K562 (cell line): ENCODE data around the gene SLC35G6. TPM values are rescaled to one million over a fixed set of nuclear protein-coding genes. Genes with fewer than 3 reads are reported as not detected.

Experiments
- ATAC-seq: fragments of 200-7000 bp; cut with Tn5 transposase; 3 replicates; pipeline ENCODE4 v1.9.1; 2020; ENCODE audit warnings: moderate library complexity
- BruUV-seq: library from RNA; stranded (reverse); fragments of 400-500 nt; replicated peaks from 2 replicates; lab custom pipeline; 2021; lab: Mats Ljungman, UMichigan
- CTCF ChIA-PET: fragments of 300-600 bp; formaldehyde crosslinking; extraction: SDS; loops from one replicate; lab custom pipeline; 2021; ENCODE audit warnings: low intra/inter-chr PET ratio; lab: Yijun Ruan, JAX
- POLR2A ChIA-PET: fragments of 300-600, 350-650 bp; sonication (Branson Sonifier 250); formaldehyde crosslinking; extraction: SDS; loops from one replicate; lab custom pipeline; 2021; ENCODE audit warnings: antibody characterized with exemption, inconsistent platforms; lab: Yijun Ruan, JAX
- DNase-seq, 4 experiments: peaks; one replicate each; pipeline versions ENCODE4 v3.0.0 to v3.0.0-alpha.2; 2011 to 2018; ENCODE audit warnings: low spot score in 3 of 4, mixed read lengths in 3 of 4; ENCODE audit errors: extremely low read depth in 1 of 4
- FAIRE-seq: peaks from 2 replicates; lab custom pipeline; 2011; peaks lifted over from hg19 to GRCh38; lab: Jason Lieb, UNC
- H2AFZ ChIP-seq: 2 replicates; pipeline ENCODE4 v1.6.0; 2011; ENCODE audit warnings: low read depth, low read length, control low read depth, inconsistent platforms
- H3K27ac ChIP-seq: fragments of 200-600 bp; 3 replicates; pipeline ENCODE4 v1.8.0; 2011; ENCODE audit warnings: low read depth, mild to moderate bottlenecking, control low read depth, inconsistent platforms, low read length, moderate library complexity, mixed read lengths; ENCODE audit errors: extremely low read depth
- H3K27me3 ChIP-seq, 2 experiments: fragments of 300-600 bp in 1 of 2; 2 replicates in 1 of 2; 3 replicates in 1 of 2; pipeline versions ENCODE4 v1.6.0 to v1.8.0; 2011; ENCODE audit warnings: inconsistent platforms in 2 of 2, low read length in 2 of 2, mild to moderate bottlenecking in 1 of 2, mixed read lengths in 1 of 2, moderate library complexity in 1 of 2; ENCODE audit not compliant: control insufficient read depth in 2 of 2, insufficient read depth in 2 of 2
- H3K36me3 ChIP-seq: fragments of 300-600 bp; 3 replicates; pipeline ENCODE4 v1.8.0; 2011; ENCODE audit warnings: mild to moderate bottlenecking, low read length, inconsistent platforms; ENCODE audit not compliant: control insufficient read depth, insufficient read depth
- H3K4me1 ChIP-seq, 2 experiments: fragments of 200-600 bp in 1 of 2; replicated peaks in 1 of 2; 2 replicates in 1 of 2; 3 replicates in 1 of 2; pipeline versions ENCODE4 v1.5.1 to v1.8.0; 2011; ENCODE audit warnings: inconsistent platforms in 2 of 2, low read length in 2 of 2, mild to moderate bottlenecking in 1 of 2, mixed read lengths in 1 of 2, moderate library complexity in 1 of 2; ENCODE audit not compliant: control insufficient read depth in 2 of 2, insufficient read depth in 2 of 2
- H3K4me2 ChIP-seq: 2 replicates; pipeline ENCODE4 v1.6.1; 2011; ENCODE audit warnings: low read length, control low read depth, inconsistent platforms, mixed read lengths; ENCODE audit not compliant: insufficient read depth
- H3K4me3 ChIP-seq: fragments of 200-600 bp; sonication (generic), shearing (Covaris generic); 2 replicates; pipeline ENCODE4 v1.5.1; 2016; ENCODE audit warnings: control low read depth, inconsistent platforms
- H3K79me2 ChIP-seq: fragments of 200-600 bp; 3 replicates; pipeline ENCODE4 v1.8.0; 2011; ENCODE audit warnings: low read length, inconsistent platforms; ENCODE audit not compliant: control insufficient read depth, insufficient read depth
- H3K9ac ChIP-seq, 2 experiments: 2 replicates each; pipeline versions ENCODE4 v1.6.0 to v1.6.1; 2011; ENCODE audit warnings: low read depth in 2 of 2, low read length in 2 of 2, control low read depth in 1 of 2, inconsistent platforms in 1 of 2, mild to moderate bottlenecking in 1 of 2, mixed read lengths in 1 of 2; ENCODE audit not compliant: insufficient read depth in 1 of 2
- H3K9me1 ChIP-seq: one replicate; pipeline ENCODE4 v1.6.0; 2011; ENCODE audit warnings: inconsistent platforms, mild to moderate bottlenecking, low read length, moderate library complexity; ENCODE audit not compliant: control insufficient read depth, insufficient read depth
- H3K9me3 ChIP-seq: replicated peaks from 2 replicates; pipeline ENCODE4 v1.5.1; 2011; ENCODE audit warnings: low read depth, low read length, inconsistent platforms; ENCODE audit not compliant: control insufficient read depth, insufficient read depth
- H4K20me1 ChIP-seq: replicated peaks from 2 replicates; pipeline ENCODE4 v1.6.1; 2011; ENCODE audit warnings: low read length, inconsistent platforms, mixed read lengths; ENCODE audit not compliant: control insufficient read depth, insufficient read depth
- NR2C1 ChIP-seq, 2 experiments: fragments of 450-650 bp; IDR thresholded peaks; 2 replicates each; pipeline ENCODE4 v1.6.1; 2017; ENCODE audit warnings: mild to moderate bottlenecking in 2 of 2, antibody characterized with exemption in 1 of 2, inconsistent platforms in 1 of 2, missing compliant biosample characterization in 1 of 2, missing genetic modification characterization in 1 of 2
- whole genome bisulfite sequencing: fragments of 100-300 bp; shearing (Covaris generic); methylation state at CpG from one replicate; pipeline ENCODE4 v1.1.6; 2016; ENCODE audit warnings: low coverage, mixed read lengths; ENCODE audit not compliant: insufficient coverage; ENCODE audit errors: missing lambda C conversion rate; 5-methylcytosine and 5-hydroxymethylcytosine counted together
- in situ Hi-C: fragments of 300-500 bp; cut with MboI; formaldehyde crosslinking; loops from 4 replicates; pipeline ENCODE4 v1.15.0; 2018; ENCODE audit warnings: inconsistent platforms, mixed read lengths
- intact Hi-C: fragments of 100-400 bp; cut with micrococcal nuclease; formaldehyde crosslinking; loops from 2 replicates; pipeline ENCODE4 v1.14.2; 2022
- polyA plus RNA-seq, 8 experiments: library from polyadenylated mRNA; depleted of rRNA in 4 of 8; stranded (reverse) in 5 of 8; unstranded in 3 of 8; fragments of >200 nt; fragmentation: Nextera tagmentation in 2 of 8; fragmentation: Illumina TruSeq in 1 of 8; extraction: Ambion mirVana in 2 of 8; extraction: Trizol in 1 of 8; gene quantifications; 2 replicates each; pipeline versions ENCODE4 v1.2.1 to v1.2.3, GENCODE V29; 2011 to 2014; ENCODE audit warnings: inconsistent platforms in 1 of 8, missing spikeins in 1 of 8
- total RNA-seq, 7 experiments: library from RNA; depleted of rRNA in 6 of 7; stranded (reverse); fragments of >200 nt in 6 of 7; fragmentation: Illumina TruSeq in 2 of 7; extraction: Trizol in 2 of 7; gene quantifications; 2 replicates each; pipeline versions ENCODE4 v1.2.1 to v1.2.3, GENCODE V29; 2011 to 2021; ENCODE audit warnings: low replicate concordance in 1 of 7
- TF ChIP-seq, protein P1 (sequence below): fragments of 450-650 bp; IDR thresholded peaks from 2 replicates; pipeline ENCODE4 v1.7.0; 2016; ENCODE audit warnings: borderline replicate concordance
- TF ChIP-seq, protein P2 (sequence below), 2 experiments: IDR thresholded peaks; 2 replicates each; pipeline ENCODE4 v1.6.1; 2011; ENCODE audit warnings: borderline replicate concordance in 1 of 2, control low read depth in 1 of 2, low read depth in 1 of 2, low read length in 1 of 2, mild to moderate bottlenecking in 1 of 2, mixed read lengths in 1 of 2, moderate library complexity in 1 of 2; ENCODE audit not compliant: insufficient read depth in 1 of 2, insufficient read length in 1 of 2, poor library complexity in 1 of 2, severe bottlenecking in 1 of 2; ENCODE audit errors: extremely low read depth in 1 of 2
- TF ChIP-seq, protein P3 (sequence below): fragments of 450-650 bp; IDR thresholded peaks from one replicate; pipeline ENCODE4 v1.6.1; 2018; ENCODE audit warnings: mild to moderate bottlenecking, moderate library complexity; ENCODE audit not compliant: partially characterized antibody

The SLC35G6 gene
- total and polyA plus RNA-seq, 9 of the 15 experiments (the other 6 are each of a cell fraction or from before 2014, with no cell fraction given), result not detected

DNA sequence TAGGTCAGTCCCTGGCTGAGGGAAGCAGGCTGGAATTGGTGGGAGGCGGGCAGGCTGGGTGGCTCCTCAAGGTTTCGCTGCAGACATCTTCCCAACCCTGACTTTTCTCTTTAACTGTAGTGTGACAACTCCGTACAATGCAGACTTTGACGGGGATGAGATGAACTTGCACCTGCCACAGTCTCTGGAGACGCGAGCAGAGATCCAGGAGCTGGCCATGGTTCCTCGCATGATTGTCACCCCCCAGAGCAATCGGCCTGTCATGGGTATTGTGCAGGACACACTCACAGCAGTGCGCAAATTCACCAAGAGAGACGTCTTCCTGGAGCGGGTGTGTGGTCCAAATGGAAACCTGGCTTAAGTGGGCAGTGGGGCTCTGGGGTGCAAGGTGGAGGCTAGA, 17.9 kb downstream of the SLC35G6 start:
- BruUV-seq, result no TSS peak
- no peaks in the 10 kb centered on the region for H3K9me1 ChIP-seq
- H3K4me1 ChIP-seq, result no peaks in the 10 kb centered on the region
- FAIRE-seq (no peak), ATAC-seq (no peak), DNase-seq (no peak)
- 90% methylated on average over 10 of the region's 11 CpGs for WGBS
- H3K4me3 ChIP-seq, result no peak overlapping the region
- in situ Hi-C loops (no loop called here), intact Hi-C loops (no loop called here)
- no peak overlapping the region for H2AFZ ChIP-seq
- no peak overlapping the region for H3K9ac ChIP-seq
- TF ChIP-seq, protein P1, sequence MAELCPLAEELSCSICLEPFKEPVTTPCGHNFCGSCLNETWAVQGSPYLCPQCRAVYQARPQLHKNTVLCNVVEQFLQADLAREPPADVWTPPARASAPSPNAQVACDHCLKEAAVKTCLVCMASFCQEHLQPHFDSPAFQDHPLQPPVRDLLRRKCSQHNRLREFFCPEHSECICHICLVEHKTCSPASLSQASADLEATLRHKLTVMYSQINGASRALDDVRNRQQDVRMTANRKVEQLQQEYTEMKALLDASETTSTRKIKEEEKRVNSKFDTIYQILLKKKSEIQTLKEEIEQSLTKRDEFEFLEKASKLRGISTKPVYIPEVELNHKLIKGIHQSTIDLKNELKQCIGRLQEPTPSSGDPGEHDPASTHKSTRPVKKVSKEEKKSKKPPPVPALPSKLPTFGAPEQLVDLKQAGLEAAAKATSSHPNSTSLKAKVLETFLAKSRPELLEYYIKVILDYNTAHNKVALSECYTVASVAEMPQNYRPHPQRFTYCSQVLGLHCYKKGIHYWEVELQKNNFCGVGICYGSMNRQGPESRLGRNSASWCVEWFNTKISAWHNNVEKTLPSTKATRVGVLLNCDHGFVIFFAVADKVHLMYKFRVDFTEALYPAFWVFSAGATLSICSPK, result no peak
- TF ChIP-seq NR2C1 (IDR thresholded peaks at IDR 0.05) (no peak), NR2C1 (tag; IDR thresholded peaks at IDR 0.05) (no peak)
- 0 out of 2 replicates have a peak, but pooled peaks cover 5% of the 10 kb centered on the region for H4K20me1 ChIP-seq
- H3K4me2 ChIP-seq, result no peak overlapping the region
- peaks cover 89% of the 10 kb centered on the region for H3K36me3 ChIP-seq
- POLR2A ChIA-PET, result interaction anchor here (3.6 kb wide), 1 partner anchor 14 kb away, joined by 25 read pairs; the partner anchor contains the start of gene POLR2A
- H3K27me3 ChIP-seq, result no peaks in the 10 kb centered on the region
- CTCF ChIA-PET, result no interaction called here
- H3K9me3 ChIP-seq, result no peaks in the 10 kb centered on the region
- H3K79me2 ChIP-seq, result peaks cover 13% of the 10 kb centered on the region
- H3K27ac ChIP-seq, result no peak overlapping the region

DNA sequence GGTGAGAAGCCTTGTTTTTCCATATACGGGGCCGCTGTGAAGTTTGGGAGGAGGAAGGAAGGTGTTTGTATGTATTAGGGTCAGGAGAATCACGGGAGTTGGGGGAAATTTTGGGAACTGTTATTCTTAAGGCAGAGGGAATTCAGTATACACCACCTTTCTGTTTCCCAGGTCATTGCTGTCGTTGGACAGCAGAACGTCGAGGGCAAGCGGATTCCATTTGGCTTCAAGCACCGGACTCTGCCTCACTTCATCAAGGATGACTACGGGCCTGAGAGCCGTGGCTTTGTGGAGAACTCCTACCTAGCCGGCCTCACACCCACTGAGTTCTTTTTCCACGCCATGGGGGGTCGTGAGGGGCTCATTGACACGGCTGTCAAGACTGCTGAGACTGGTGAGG, 20.5 kb downstream of the SLC35G6 start:
- BruUV-seq, result TSS peak; percentile 22
- no peak overlapping the region for H3K9ac ChIP-seq
- no peaks in the 10 kb centered on the region for H3K9me1 ChIP-seq
- intact Hi-C loops (loop anchor here (5.0 kb wide), 1 partner anchor 144 kb away; the partner anchor contains the start of gene TMEM95), in situ Hi-C loops (no loop called here)
- H4K20me1 ChIP-seq, result no peaks in the 10 kb centered on the region
- peaks cover 91% of the 10 kb centered on the region; the same call in 2 of the 3 replicates for H3K36me3 ChIP-seq
- no peaks in the 10 kb centered on the region for H3K79me2 ChIP-seq
- H3K4me1 ChIP-seq, result no peaks in the 10 kb centered on the region
- TF ChIP-seq, protein P2, sequence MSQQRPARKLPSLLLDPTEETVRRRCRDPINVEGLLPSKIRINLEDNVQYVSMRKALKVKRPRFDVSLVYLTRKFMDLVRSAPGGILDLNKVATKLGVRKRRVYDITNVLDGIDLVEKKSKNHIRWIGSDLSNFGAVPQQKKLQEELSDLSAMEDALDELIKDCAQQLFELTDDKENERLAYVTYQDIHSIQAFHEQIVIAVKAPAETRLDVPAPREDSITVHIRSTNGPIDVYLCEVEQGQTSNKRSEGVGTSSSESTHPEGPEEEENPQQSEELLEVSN (IDR thresholded peaks at IDR 0.05; ENCODE audit: borderline replicate concordance in 1 of 2, extremely low read depth in 1 of 2, insufficient read depth in 1 of 2, insufficient read length in 1 of 2, low read depth in 1 of 2, low read length in 1 of 2, poor library complexity in 1 of 2, severe bottlenecking in 1 of 2), result no peak
- TF ChIP-seq, protein P3, sequence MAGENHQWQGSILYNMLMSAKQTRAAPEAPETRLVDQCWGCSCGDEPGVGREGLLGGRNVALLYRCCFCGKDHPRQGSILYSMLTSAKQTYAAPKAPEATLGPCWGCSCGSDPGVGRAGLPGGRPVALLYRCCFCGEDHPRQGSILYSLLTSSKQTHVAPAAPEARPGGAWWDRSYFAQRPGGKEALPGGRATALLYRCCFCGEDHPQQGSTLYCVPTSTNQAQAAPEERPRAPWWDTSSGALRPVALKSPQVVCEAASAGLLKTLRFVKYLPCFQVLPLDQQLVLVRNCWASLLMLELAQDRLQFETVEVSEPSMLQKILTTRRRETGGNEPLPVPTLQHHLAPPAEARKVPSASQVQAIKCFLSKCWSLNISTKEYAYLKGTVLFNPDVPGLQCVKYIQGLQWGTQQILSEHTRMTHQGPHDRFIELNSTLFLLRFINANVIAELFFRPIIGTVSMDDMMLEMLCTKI, result no peak
- no peak overlapping the region for H3K27ac ChIP-seq
- H3K27me3 ChIP-seq, result no peaks in the 10 kb centered on the region
- WGBS, result 86% methylated on average over 11 of the region's 14 CpGs
- H3K4me2 ChIP-seq, result no peak overlapping the region
- no peak overlapping the region for H2AFZ ChIP-seq
- FAIRE-seq (no peak), ATAC-seq (no peak), DNase-seq (peak in 1 of 4 experiments; percentile 8)
- no peak overlapping the region for H3K4me3 ChIP-seq
- H3K9me3 ChIP-seq, result no peaks in the 10 kb centered on the region
- CTCF ChIA-PET, result no interaction called here
- POLR2A ChIA-PET, result interaction anchor here (0.7 to 2.1 kb wide), 4 partner anchors 10 to 31 kb away, joined by 3 to 8 read pairs (median 5); no protein-coding TSS in a partner anchor
